ENCODE data around the gene PDE3A. TPM values are rescaled to one million over a fixed set of nuclear protein-coding genes. Genes with fewer than 3 reads are reported as not detected.
A peak's percentile ranks its signal among the peaks of the same experiment; 100 is the strongest.

PDE3A gene
- total RNA-seq, 1 donor from 2014 or later: 12.0 TPM

DNA sequence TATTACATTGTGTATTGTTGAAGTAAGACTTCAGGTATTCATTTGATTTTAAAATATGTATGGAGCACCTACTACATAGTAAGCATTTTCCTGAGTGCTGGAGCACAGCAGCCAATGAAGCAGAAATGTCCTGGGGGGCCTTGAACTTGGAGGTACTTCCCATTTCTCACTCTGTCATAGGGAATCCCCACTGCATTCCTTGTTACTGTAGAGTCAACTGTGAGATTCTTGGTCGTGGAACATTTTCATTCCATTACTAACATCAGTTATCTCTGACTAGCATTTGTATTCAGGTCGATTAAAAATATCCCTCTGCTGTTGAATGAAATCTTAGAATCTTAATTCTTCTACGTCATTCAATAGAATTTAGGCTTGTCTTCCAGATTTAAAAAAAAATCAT is 66.7 kb downstream of the PDE3A start:
- H3K4me1 Mint-ChIP-seq: peaks cover 55% of the 10 kb centered on the region
- no peaks in the 10 kb centered on the region for H3K9me3 Mint-ChIP-seq
- no peak overlapping the region for H3K27ac Mint-ChIP-seq
- no peak overlapping the region for H3K4me3 Mint-ChIP-seq
- no peaks in the 10 kb centered on the region for H3K36me3 Mint-ChIP-seq
- DNase-seq (ENCODE audit: low spot score in 2 of 2, unreplicated experiment in 2 of 2): no peak
- TF ChIP-seq, protein P1, sequence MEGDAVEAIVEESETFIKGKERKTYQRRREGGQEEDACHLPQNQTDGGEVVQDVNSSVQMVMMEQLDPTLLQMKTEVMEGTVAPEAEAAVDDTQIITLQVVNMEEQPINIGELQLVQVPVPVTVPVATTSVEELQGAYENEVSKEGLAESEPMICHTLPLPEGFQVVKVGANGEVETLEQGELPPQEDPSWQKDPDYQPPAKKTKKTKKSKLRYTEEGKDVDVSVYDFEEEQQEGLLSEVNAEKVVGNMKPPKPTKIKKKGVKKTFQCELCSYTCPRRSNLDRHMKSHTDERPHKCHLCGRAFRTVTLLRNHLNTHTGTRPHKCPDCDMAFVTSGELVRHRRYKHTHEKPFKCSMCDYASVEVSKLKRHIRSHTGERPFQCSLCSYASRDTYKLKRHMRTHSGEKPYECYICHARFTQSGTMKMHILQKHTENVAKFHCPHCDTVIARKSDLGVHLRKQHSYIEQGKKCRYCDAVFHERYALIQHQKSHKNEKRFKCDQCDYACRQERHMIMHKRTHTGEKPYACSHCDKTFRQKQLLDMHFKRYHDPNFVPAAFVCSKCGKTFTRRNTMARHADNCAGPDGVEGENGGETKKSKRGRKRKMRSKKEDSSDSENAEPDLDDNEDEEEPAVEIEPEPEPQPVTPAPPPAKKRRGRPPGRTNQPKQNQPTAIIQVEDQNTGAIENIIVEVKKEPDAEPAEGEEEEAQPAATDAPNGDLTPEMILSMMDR (IDR thresholded peaks at IDR 0.05; ENCODE audit: unreplicated experiment): no peak
- no peaks in the 10 kb centered on the region for H3K27me3 Mint-ChIP-seq (ENCODE audit: low read depth)

DNA sequence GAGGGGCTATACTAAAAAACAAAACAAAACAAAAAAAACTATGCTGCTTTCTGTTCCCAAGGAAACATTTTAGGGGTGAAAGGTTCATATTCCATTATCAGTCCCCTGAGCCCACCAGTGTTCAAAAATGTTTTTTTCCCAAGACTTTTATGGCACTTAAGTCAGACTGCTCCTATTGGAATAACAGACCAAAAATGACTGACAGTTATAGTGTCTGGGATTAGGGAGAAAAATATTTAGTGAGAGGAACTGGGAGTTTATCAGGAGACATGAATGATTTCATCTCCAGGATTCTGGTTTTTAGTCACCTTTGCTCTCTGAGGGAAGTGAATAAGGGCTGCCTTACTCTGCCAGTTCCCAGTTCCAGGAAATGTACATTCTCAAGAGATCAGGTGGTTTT is 68.0 kb downstream of the PDE3A start:
- H3K4me3 Mint-ChIP-seq: no peak overlapping the region
- TF ChIP-seq, protein P1 (IDR thresholded peaks at IDR 0.05; ENCODE audit: unreplicated experiment): no peak
- H3K36me3 Mint-ChIP-seq: no peaks in the 10 kb centered on the region
- H3K9me3 Mint-ChIP-seq: no peaks in the 10 kb centered on the region
- DNase-seq (ENCODE audit: low spot score in 2 of 2, unreplicated experiment in 2 of 2): no peak
- H3K27me3 Mint-ChIP-seq (ENCODE audit: low read depth): no peaks in the 10 kb centered on the region
- H3K27ac Mint-ChIP-seq: no peak overlapping the region
- H3K4me1 Mint-ChIP-seq: peaks cover 45% of the 10 kb centered on the region

DNA sequence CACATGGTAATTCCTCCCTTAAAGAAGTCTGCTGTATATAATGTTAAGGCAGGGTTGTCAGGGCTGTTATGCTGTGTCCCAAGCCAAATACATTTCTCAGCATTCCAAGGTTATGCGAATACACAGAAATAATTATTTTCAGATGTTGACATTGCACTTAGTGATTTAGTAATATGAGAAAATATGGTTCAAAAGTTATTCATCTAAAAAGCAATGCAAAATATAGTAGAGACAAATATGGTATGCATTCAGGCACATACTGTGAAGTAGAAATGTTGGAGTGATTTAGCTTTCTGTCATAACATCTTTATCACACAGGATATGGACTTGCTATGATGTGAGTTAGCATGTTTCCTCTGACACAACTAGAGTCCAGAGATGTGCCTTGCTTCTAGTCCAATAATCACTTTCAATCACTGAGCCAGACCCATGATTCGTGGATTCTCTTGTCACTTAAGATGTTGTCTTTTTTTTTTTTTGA is 70.0 kb downstream of the PDE3A start:
- no peaks in the 10 kb centered on the region for H3K36me3 Mint-ChIP-seq
- H3K4me1 Mint-ChIP-seq: peaks cover 45% of the 10 kb centered on the region
- peak overlapping the region; percentile 84 for H3K27ac Mint-ChIP-seq
- no peaks in the 10 kb centered on the region for H3K9me3 Mint-ChIP-seq
- no peaks in the 10 kb centered on the region for H3K27me3 Mint-ChIP-seq (ENCODE audit: low read depth)
- TF ChIP-seq, protein P1 (IDR thresholded peaks at IDR 0.05; ENCODE audit: unreplicated experiment): no peak
- DNase-seq (ENCODE audit: low spot score in 2 of 2, unreplicated experiment in 2 of 2): no peak
- H3K4me3 Mint-ChIP-seq: no peak overlapping the region

DNA sequence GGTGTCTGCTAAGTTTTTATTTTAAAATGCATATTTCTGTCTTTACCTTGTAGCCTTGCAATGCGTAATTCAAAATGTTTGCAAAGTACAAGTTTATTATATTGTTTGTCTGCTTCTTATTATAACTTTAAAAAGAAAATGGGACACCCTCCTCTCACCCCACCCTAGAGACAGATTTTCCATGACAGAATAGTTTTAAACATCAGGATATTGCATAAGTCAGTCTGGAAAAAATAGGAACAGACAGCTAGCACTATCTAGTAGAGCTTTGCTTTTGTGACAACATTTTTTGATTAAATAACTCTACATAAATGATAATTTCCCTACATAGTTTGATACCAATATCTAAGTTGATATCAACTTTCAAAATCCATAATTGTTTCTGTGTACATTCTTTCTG is 71.3 kb downstream of the PDE3A start:
- peaks cover 44% of the 10 kb centered on the region for H3K4me1 Mint-ChIP-seq

DNA sequence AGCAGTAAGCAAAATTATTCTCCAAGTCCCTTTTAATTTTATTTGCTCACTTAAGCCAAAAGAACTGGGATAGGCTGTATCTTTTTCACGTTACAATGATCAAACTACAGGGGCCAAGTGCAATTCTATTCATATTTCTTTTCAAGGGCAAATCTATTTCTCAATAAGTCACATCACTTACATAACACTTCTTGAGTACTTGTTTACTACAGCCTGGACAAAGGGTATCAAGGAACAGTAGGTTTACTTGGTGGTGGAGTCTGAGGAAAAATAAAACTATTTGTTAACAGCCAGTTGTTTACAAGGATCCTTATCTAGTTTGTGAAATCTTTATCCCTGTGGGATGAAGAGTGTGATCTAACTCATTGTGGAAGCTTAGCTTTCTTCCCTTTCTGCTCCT is 72.1 kb downstream of the PDE3A start:
- no peak for DNase-seq (ENCODE audit: low spot score in 2 of 2, unreplicated experiment in 2 of 2)
- H3K27me3 Mint-ChIP-seq (ENCODE audit: low read depth): no peaks in the 10 kb centered on the region
- TF ChIP-seq, protein P1 (IDR thresholded peaks at IDR 0.05; ENCODE audit: unreplicated experiment): no peak
- H3K9me3 Mint-ChIP-seq: no peaks in the 10 kb centered on the region
- H3K36me3 Mint-ChIP-seq: no peaks in the 10 kb centered on the region
- peaks cover 39% of the 10 kb centered on the region for H3K4me1 Mint-ChIP-seq
- H3K27ac Mint-ChIP-seq: no peak overlapping the region
- no peak overlapping the region for H3K4me3 Mint-ChIP-seq

More for the DNA sequence above, 71.3 kb downstream of the PDE3A start:
- TF ChIP-seq, protein P1 (IDR thresholded peaks at IDR 0.05; ENCODE audit: unreplicated experiment): no peak
- Mint-ChIP-seq H3K27me3 (ENCODE audit: low read depth) (no peaks in the 10 kb centered on the region), H3K4me3 (no peak overlapping the region), H3K36me3 (no peaks in the 10 kb centered on the region), H3K27ac (no peak overlapping the region), H3K9me3 (no peaks in the 10 kb centered on the region)
- DNase-seq (ENCODE audit: low spot score in 2 of 2, unreplicated experiment in 2 of 2): no peak

DNA sequence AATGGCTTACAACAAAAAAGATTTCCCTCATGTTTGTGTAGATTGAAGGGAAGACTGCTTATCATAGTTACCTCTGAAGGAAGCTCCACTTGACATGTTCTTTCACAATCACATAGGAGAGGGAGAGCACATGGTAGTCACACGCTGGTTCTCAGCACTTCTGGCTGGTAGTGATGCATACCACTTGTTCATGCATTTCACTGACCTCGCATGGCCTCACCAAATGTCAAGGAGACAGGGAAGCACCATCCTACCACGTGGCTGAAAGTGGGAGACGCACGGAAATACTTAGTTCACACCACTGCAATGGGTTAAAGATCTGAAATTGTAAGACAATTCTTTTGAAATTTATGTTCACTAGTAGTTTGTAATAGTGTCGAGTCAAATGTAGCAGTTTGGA is 74.0 kb downstream of the PDE3A start:
- Mint-ChIP-seq H3K4me1 (peaks cover 27% of the 10 kb centered on the region), H3K9me3 (no peaks in the 10 kb centered on the region), H3K4me3 (no peak overlapping the region), H3K36me3 (no peaks in the 10 kb centered on the region), H3K27me3 (ENCODE audit: low read depth) (no peaks in the 10 kb centered on the region), H3K27ac (no peak overlapping the region)
- no peak for DNase-seq (ENCODE audit: low spot score in 2 of 2, unreplicated experiment in 2 of 2)
- TF ChIP-seq, protein P1 (IDR thresholded peaks at IDR 0.05; ENCODE audit: unreplicated experiment): no peak

Measured in mesothelial cell of epicardium (in vitro differentiated cells).